Right lobe of liver (tissue), 4 donors: Measurements from ENCODE around the gene SULT4A1.

Source experiments
- POLR2A ChIP-seq: fragments of 450-650 bp; IDR thresholded peaks from one replicate; pipeline ENCODE4 v1.6.1; 2017; ENCODE audit warnings: antibody characterized with exemption, mild to moderate bottlenecking
- TF ChIP-seq, protein P1 (sequence below), 4 donors: fragments of 200-600 bp in 3 of 4; fragments of 450-650 bp in 1 of 4; IDR thresholded peaks; one replicate each; pipeline versions ENCODE4 v1.5.1 to v1.8.0; 2016 to 2022; ENCODE audit warnings: antibody characterized with exemption in 4 of 4, mild to moderate bottlenecking in 2 of 4
- donor health status: DM: no; HTN: no; CAD: no.
- donor health status: DM: no; HTN: no; CAD: no.
- donor health status: DM: no; HTN: yes; CAD: no.

DNA sequence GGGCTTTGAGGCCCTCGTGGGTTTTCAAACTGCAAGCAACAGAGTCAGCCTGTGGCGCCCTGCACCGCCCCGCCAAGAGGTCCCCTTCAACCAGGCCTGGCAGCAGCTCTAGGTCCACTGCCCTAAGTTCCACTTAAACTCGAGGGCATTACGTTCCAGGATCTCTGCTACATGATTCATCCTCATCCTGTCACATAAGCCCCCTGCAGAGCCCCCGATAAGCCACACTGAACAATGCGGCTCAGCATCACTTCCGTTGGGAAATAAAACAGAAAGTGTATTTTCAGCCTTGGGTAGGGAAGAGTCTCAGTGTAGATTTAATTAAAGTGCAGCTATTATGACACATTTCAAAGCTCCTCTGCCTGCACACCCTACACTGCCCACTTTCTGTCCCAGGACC lies 24.6 kb downstream of the SULT4A1 start:
- no peak for TF ChIP-seq POLR2A
- TF ChIP-seq, protein P1, sequence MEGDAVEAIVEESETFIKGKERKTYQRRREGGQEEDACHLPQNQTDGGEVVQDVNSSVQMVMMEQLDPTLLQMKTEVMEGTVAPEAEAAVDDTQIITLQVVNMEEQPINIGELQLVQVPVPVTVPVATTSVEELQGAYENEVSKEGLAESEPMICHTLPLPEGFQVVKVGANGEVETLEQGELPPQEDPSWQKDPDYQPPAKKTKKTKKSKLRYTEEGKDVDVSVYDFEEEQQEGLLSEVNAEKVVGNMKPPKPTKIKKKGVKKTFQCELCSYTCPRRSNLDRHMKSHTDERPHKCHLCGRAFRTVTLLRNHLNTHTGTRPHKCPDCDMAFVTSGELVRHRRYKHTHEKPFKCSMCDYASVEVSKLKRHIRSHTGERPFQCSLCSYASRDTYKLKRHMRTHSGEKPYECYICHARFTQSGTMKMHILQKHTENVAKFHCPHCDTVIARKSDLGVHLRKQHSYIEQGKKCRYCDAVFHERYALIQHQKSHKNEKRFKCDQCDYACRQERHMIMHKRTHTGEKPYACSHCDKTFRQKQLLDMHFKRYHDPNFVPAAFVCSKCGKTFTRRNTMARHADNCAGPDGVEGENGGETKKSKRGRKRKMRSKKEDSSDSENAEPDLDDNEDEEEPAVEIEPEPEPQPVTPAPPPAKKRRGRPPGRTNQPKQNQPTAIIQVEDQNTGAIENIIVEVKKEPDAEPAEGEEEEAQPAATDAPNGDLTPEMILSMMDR (IDR thresholded peaks at IDR 0.05) = no peak
